AG08396 (cell line): ENCODE results near the gene LSM3.

Source experiments
- DNase-seq: peaks from one replicate; pipeline ENCODE4 v3.0.0; 2012; ENCODE audit warnings: low spot score, mixed read lengths

Gene LSM3

GRCh38 chr3:14241716-14242115 is 63.1 kb downstream of the LSM3 start:
- DNase-seq, result no peak

DNA sequence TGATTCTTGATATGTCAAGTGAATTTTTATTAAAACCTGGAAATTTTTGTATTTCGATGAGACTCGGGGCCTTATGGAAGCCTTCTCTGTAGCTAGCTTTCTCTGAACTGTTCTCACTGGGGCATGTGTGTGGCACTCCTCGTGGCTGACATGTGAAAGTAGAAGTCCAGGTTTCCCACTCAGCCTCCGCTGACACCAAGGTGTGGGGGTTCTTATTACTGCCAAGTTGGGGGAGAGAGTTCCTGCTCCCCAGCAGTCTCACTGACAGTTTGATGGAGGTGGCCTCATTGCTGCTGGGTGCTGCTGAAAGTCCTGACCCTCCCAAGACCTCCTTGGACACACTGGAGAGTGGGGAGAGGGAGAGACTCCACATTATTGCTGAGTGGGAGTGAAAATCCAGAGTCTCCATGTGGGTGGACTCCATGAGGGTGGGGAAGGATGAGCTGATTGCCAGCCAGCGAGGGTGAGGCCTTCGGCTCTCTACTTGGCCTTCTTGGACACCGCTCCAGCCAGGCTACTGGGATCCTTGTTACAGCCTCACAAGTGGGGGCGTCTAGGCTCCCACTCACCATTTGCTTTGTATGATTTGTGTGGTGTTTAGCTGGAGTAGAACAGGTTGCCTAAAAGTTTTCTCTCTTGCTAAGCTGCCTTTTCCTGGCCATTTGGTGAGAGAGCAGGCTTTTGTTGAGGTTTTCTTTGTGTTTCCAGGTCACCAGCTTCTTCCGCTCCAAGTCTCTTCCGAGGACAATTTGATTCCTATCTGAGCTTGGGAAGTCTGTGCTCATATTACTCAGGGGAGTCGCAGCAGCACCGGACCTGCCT is 64.1 kb downstream of the LSM3 start:
- DNase-seq, result no peak

- no peak for DNase-seq
Observed at GRCh38 chr3:14243782-14244181, 65.2 kb downstream of the LSM3 start.

DNA sequence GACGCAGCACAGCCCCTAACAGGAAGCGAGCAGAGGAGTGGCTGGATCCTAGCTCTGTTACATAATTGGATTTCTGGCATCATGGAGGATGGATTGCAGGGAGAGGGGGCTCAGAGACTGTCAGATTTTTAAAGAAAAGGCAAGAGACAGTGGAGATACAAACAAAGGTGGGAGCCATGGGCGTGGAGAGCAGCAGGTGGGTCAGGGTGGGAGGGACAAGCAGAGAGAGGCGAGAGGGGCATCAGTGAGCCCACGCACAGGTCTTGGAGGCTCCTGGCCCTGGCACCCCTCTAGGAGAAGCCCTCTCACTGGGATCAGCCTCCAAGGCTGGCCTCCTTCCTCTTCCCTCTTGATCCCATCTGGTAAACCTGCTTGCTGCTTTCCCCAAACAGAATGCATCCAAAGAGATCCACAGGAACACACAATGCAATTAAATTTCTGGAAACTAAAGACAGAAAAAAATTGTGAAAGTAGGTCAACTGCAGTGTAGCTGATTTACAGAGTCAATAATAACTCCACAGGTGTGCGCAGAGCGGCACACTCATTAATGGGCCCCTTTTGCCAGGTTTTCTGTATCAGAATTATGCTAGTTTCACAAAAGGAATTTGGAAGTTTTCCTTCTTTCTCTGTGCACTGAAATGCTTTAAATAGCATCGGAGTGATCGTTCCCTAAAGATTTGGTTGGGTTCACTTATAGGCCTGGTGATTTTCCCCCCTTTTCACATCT is 66.1 kb downstream of the LSM3 start:
- no peak for DNase-seq

GRCh38 chr3:14245248-14245639 is 66.6 kb downstream of the LSM3 start:
- DNase-seq, result no peak

DNA sequence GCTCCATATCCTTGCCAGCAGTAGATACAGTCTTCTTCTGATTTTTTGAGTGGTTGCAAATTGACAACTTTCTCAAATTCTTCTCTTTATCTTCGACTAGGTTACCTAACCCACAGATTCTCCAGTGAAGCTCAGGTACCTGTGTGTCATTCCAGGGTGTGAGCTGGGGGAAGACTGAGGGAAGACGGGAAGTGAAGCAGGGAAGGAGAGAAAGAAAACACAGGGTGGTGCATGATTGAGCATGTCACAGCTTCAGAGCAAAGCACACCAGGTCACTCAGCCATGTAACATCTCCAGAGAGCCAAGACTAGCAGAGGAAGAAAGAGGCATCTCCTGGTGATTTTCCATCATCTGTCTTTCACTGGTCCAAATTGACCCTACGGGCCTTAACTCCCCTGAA is 67.2 kb downstream of the LSM3 start:
- no peak for DNase-seq

DNA sequence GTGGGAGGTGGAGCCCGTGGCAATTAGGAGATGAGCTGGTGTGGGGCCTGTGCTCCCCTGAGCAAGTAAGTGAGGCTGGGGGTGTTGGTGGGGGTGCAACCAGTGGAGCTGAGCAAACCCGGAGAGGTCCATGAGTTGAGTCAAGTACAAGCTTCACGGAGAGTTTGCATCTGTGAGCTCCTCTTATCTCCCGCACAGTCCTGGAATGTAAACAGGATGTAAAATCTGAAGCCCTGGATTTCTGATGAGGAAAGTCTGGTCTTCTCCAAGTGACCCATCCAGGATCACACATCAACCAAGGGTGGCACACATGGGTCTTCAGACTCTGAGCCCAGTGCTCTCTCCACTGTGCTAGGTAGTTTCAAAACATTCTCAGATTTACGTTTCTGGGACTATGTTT is 67.8 kb downstream of the LSM3 start:
- DNase-seq, result no peak

DNA sequence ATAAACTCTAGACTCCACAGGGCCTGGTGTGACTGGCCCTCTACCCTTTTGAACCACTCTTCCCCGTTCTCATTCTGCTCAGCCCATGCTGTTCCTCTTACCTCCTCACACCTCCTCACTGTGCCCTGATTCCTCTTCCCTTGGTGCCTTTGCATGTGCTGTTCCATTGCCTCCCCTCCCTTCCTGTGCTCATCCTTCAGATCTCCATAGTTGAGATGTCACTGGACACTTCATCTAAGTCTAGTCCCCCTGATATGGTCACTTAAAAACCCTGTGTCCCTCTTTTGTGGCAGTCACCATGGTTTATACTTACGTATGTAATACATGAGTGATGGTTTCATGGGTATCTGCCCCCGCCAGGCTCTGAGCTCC is 69.8 kb downstream of the LSM3 start:
- DNase-seq, result no peak

DNA sequence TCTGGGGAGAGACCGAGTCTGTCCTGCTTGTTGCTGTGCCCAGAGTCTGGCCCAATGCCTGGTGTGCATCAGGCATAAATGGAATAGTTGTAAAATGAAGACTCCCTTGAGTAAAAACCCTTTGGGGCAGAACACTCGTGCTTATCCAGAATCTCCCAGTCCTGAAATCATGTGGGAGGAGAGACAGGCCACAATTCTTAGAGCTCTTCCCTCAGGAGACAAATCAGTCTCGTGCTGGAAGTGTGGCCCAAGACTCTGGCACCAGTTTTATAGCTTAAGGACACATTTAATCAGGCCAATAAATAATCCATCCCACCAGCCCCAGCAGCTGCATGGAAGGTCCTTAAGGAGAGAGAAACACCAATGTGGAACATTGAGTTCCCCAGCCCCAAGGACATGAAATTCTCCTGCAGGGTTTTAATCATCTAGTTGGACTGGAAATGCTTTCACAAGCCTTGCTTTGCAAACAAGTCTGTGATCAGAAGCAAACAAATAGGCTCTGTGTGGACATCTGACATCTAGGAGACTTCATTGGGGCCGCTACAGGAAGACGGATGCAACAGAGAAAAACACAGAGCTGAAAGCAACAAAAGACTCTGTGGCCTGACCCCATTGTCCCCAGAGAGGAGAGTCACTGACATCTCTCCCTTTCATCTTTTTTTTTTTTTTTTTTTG is 70.4 kb downstream of the LSM3 start:
- no peak for DNase-seq
